ENCODE results near the gene MARF1. TPM values are rescaled to one million over a fixed set of nuclear protein-coding genes. Genes with fewer than 3 reads are reported as not detected.
"Not testable (repeated sequence)": the region's sequence is repeated elsewhere in the genome, so short reads cannot be mapped to it uniquely, and the experiment has no call there.

The MARF1 gene
- total RNA-seq, 1 experiment from 2014 or later, result 3.3 TPM

DNA sequence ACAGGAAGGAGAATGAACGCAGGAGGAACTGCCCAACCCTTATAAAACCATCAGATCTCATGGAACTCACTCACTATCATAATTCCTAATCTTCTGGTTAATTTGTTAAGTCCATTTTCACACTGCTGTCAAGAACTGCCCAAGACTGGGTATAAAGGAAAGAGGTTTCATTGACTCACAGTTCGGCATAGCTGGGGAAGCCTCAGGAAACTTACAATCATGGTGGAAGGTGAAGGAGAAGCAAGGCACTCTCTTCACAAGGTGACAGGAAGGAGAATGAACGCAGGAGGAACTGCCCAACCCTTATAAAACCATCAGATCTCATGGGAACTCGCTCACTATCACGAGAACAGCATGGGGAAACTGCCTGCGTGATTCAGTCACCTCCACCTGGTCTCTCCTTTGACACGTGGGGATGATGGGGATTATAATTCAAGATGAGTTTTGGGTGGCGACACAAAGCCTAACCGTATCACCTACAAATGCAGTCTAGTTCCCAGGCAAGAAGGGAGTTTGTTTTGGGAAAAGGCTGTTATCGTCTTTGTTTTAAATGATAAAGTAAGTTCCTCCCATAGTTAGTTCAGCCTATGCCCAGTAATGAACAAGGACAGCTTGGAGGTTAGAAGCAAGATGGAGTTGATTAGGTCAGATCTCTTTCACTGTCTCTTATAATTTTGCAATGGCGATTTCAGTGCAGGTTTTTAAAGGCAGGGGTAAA is 68.9 kb downstream of the MARF1 start:
- DNase-seq (ENCODE audit: low spot score), result not testable (repeated sequence)

- no peak for DNase-seq (ENCODE audit: low spot score)
Measured at GRCh38 chr16:15573274-15573895, 69.6 kb downstream of the MARF1 start.

DNA sequence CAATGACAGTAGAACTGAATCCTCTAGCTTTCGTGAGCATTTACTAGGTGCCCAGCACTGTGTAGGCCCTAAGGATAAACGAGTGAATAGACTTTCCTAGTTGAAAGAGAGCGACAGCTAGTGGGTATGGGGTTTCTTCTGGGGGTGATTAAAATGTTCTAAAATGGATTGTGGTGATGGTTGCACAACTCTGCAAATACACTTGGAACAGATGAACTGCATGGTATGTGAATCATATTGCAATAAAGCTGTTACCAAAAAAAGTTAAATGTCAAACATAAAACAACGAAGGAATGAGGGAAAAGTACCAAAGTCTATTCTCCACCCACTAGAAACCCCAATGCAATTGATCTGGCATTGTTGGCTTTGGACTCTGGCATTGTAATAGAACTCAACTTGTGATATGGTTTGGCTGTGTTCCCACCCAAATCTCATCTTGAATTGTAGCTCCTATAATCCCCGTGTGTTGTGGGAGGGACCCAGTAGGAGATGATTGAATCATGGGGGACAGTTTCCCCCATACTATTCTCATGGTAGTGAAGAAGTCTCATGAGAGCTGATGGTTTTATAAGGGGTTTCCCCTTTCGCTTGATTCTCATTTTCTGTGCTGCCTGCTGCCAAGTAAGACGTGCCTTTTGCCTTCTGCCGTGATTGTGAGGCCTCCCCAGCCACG is 70.5 kb downstream of the MARF1 start:
- no peak for DNase-seq (ENCODE audit: low spot score)

DNA sequence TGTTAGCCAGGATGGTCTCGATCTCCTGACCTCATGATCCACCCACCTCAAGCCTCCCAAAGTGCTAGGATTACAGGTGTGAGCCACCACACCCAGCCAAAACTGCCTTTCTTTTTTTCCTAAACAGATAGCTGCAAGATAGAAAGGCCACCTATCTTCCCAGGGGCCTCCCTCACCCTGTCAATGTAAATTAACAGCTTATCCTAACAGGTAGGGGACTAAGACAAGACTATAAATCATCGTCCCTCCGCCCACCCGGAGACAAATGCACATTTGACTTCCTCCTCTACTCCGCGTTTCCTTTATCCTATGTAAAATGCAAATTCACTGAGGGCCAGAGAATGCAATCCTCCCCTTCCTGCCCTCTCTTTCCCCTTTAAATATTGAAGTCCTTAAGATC is 71.4 kb downstream of the MARF1 start:
- DNase-seq (ENCODE audit: low spot score), result no peak

- DNase-seq (ENCODE audit: low spot score), result not testable (repeated sequence)
Measured at GRCh38 chr16:15570666-15571065, 72.3 kb downstream of the MARF1 start.

DNA sequence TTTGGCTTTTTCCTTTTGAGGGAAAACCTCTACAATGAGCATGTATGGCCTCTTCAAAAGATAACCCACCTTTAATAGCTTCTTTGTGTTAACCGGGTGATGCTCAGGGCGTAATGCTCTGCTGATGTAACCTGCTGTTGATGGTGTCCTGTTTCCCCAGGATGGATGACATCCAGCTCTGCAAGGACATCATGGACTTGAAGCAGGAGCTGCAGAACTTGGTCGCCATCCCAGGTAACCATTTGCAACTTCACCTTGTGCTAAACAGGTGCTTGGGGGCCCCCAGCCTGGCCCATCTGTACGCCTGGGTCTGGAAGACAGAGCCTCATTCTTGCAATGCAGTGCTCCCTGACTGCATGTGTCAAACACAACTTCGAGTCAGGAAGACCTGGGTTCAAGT is 75.1 kb downstream of the MARF1 start:
- no peak for DNase-seq (ENCODE audit: low spot score)

- DNase-seq (ENCODE audit: low spot score), result no peak
Measured at GRCh38 chr16:15566095-15566494, 76.9 kb downstream of the MARF1 start.

GRCh38 chr16:15564604-15565339 is 78.2 kb downstream of the MARF1 start:
- DNase-seq (ENCODE audit: low spot score), result no peak

GRCh38 chr16:15559176-15559575 is 83.8 kb downstream of the MARF1 start:
- no peak for DNase-seq (ENCODE audit: low spot score)

DNA sequence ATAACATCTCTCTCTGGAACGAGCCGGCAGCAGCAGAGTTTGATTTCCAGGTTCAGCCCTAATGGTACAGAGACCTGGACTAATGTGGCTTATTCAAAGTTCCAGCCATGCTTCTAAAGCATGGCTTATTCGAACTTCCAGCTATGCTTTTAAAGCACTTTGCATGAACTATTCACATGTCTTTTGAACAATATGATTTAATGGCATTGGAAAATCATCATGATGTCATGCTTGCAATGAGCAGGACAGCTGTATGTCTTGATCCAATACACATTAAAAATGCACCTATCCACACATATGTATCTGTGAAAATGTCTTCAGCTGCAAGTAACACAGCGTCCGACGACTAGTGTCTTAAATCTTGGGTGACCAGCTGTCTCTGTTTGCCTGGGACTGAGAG is 85.7 kb downstream of the MARF1 start:
- no peak for DNase-seq (ENCODE audit: low spot score)

DNA sequence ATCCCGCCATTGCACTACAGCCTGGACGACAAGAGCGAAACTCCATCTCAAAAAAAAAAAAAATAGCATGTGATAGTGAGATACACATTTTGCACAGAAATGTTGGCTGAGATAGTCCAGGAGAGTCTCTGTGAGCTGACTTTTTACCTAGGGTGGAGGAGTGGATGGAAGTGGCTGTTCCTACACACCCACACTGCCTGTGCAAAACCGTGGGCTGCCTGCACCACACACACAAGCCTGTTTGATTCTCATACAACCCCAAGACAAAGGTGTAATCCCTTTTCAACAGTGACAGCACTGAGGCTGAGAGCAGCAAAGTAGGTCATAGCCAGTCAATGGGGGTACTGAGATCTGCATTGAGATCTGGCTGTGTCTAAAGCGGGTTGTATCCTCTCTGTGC is 86.8 kb downstream of the MARF1 start:
- no peak for DNase-seq (ENCODE audit: low spot score)

- no peak for DNase-seq (ENCODE audit: low spot score)
Measured at GRCh38 chr16:15553313-15554088, 89.5 kb downstream of the MARF1 start.

DNA sequence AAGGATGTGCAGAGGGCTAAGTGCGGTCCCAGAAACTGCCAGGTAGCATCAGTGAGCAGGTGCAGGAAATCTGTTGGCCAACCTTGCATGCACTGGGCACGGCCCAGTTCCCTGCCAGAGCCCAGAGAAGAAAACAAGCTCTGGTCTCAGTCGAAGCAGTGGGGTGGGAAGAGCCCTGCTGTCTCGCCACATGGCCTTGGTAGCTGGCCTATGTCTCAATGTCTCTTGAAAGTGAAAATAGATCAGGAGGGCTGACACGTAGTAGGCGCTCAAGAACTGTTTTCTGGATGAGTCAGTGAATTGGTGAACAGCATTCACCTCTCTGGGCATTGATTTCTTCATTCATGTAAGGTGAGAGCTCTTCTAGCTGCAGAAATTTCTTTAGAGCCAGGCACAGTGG is 90.4 kb downstream of the MARF1 start:
- DNase-seq (ENCODE audit: low spot score), result no peak

- DNase-seq (ENCODE audit: low spot score), result no peak
Measured at GRCh38 chr16:15548482-15548891, 94.5 kb downstream of the MARF1 start.

GRCh38 chr16:15547768-15548096 is 95.2 kb downstream of the MARF1 start:
- DNase-seq (ENCODE audit: low spot score), result no peak

DNA sequence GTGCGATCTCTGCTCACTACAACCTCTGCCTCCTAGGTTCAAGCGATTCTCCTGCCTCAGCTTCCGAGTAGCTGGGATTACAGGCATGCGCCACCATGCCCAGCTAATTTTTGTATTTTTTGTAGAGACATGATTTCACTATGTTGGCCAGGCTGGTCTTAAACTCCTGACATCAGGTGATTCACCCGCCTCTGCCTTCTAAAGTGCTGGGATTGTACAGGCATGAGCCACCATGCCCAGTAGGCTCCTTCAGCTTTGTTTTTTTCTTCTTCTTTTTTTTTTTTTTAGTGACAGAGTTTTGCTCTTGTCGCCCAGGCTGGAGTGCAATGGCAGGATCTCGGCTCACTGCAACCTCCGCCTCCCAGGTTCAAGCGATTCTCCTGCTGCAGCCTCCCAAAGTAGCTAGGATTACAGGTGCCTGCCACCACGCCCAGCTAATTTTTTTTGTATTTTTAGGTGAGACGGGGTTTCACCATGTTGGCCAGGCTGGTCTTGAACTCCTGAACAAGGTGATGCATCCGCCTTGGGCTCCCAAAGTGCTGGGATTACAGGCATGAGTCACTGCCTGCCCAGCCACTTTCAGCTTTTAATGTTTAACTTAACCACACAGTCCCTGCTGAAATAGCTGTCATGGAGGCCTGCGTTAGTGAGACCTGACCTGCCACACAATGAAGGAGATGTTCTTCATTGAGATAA is 95.7 kb downstream of the MARF1 start:
- not testable (repeated sequence) for DNase-seq (ENCODE audit: low spot score)

DNA sequence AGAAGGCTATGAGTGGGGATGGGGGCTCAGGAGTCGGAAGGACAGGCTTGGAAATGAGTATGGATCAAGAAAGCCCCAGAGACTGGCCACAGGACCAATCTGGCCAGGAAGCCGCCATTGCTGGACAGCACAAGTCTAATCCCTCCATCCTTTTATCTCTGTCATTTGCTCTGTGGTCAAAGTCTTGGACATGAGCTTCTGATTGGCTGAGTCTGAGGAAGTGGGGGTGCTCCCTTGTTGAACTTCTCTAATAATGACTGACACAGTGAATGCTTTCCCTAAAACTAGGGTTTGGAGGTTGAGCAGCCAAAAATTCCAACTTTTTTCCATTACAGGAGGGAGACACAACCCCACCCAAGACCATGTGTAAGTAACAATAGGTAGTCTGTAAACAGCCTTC is 97.4 kb downstream of the MARF1 start:
- no peak for DNase-seq (ENCODE audit: low spot score)

DNA sequence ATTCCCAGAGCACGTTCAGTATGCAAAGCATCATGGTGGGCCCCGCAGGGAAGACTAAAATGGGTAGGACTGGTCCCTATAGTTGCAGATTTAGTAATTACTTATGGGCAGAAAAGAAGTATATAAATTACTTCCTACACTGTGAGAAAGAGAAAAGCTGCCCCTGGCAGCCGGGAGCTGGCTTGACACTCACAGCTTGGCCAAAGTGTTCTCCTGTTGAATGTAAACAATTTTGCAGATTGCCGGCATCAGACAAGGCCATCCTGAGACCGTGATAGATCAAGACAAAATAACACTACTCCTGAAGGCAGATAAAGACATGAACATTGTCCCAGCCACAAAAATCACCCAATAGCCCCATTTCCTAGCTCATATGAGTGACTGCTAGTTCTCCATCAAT is 98.5 kb downstream of the MARF1 start:
- DNase-seq (ENCODE audit: low spot score), result no peak

Measured in HT-29 (cell line).